WERI-Rb-1 (cell line): Measurements from ENCODE around the gene SEMA6C.
"Not testable (repeated sequence)": the region's sequence is repeated elsewhere in the genome, so short reads cannot be mapped to it uniquely, and the experiment has no call there.

Source experiments
- DNase-seq: peaks from one replicate; pipeline ENCODE4 v3.0.0-alpha.2; 2020
- H3K27ac ChIP-seq: fragments of 250-450 bp; sonication (Bioruptor Pico); 2 replicates; pipeline ENCODE4 v1.5.1; 2020; ENCODE audit warnings: mild to moderate bottlenecking, moderate library complexity
- H3K27me3 ChIP-seq: fragments of 250-450 bp; sonication (Bioruptor Pico); 2 replicates; pipeline ENCODE4 v1.5.1; 2021; ENCODE audit warnings: mild to moderate bottlenecking, low read depth, moderate library complexity; ENCODE audit not compliant: insufficient read depth, severe bottlenecking
- H3K36me3 ChIP-seq: fragments of 250-450 bp; sonication (Bioruptor Pico); 2 replicates; pipeline ENCODE4 v1.5.1; 2020; ENCODE audit warnings: mild to moderate bottlenecking, moderate library complexity
- H3K4me3 ChIP-seq: 2 replicates; pipeline ENCODE4 v1.5.1; 2011; ENCODE audit warnings: low read depth, mild to moderate bottlenecking, control low read depth, low read length
- H3K9me3 ChIP-seq: fragments of 250-450 bp; sonication (Bioruptor Pico); 2 replicates; pipeline ENCODE4 v1.5.1; 2021; ENCODE audit warnings: mild to moderate bottlenecking, moderate library complexity; ENCODE audit not compliant: severe bottlenecking
- TF ChIP-seq, protein P1 (sequence below): IDR thresholded peaks from 2 replicates; pipeline ENCODE4 v1.5.1; 2011; ENCODE audit warnings: low read depth, mild to moderate bottlenecking, control low read depth, inconsistent platforms, low read length

The SEMA6C gene

DNA sequence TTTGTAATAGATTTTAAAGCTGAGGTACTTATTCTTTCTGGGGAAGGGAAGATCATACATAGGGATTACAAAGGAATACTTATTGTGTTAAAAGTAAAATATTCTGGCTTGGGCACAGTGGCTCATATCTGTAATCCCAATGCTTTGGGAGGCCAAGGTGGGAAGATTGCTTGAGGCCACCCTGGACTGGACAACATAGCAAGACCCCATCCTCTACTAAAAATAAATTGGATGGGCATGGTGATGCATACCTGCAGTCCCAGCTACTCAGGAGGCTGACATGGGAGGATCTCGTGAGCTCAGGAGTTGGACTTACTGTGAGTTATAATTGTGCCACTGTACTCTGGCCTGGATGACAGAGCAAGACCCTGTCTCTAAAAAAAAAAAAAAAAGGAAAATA is 48.3 kb downstream of the SEMA6C start:
- no peaks in the 10 kb centered on the region for H3K9me3 ChIP-seq
- no peak for DNase-seq
- no peaks in the 10 kb centered on the region for H3K27me3 ChIP-seq
- no peak overlapping the region for H3K27ac ChIP-seq
- no peak overlapping the region for H3K4me3 ChIP-seq
- TF ChIP-seq, protein P1, sequence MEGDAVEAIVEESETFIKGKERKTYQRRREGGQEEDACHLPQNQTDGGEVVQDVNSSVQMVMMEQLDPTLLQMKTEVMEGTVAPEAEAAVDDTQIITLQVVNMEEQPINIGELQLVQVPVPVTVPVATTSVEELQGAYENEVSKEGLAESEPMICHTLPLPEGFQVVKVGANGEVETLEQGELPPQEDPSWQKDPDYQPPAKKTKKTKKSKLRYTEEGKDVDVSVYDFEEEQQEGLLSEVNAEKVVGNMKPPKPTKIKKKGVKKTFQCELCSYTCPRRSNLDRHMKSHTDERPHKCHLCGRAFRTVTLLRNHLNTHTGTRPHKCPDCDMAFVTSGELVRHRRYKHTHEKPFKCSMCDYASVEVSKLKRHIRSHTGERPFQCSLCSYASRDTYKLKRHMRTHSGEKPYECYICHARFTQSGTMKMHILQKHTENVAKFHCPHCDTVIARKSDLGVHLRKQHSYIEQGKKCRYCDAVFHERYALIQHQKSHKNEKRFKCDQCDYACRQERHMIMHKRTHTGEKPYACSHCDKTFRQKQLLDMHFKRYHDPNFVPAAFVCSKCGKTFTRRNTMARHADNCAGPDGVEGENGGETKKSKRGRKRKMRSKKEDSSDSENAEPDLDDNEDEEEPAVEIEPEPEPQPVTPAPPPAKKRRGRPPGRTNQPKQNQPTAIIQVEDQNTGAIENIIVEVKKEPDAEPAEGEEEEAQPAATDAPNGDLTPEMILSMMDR = no peak
- peaks cover 7% of the 10 kb centered on the region; the same call in 1 of the 2 replicates for H3K36me3 ChIP-seq

DNA sequence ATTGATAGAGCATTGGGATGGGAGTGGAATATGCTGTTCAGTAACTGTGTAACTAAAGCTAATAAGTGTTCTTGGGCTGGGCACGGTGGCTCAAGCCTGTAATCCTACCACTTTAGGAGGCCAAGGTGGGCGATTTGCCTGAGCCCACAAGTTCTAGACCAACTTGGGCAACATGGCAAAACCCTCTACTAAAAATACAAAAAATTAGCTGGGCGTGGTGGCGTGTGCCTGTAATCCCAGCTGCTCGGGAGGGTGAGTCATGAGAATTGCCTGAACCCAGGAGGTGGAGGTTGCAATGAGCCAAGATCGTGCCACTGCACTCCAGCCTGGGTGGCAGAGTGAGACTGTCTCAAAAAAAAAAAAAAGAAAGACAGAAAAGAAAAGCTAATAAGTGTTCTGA is 49.0 kb downstream of the SEMA6C start:
- not testable (repeated sequence) for H3K27me3 ChIP-seq, DNase-seq, H3K27ac ChIP-seq, H3K36me3 ChIP-seq, H3K4me3 ChIP-seq, H3K9me3 ChIP-seq

DNA sequence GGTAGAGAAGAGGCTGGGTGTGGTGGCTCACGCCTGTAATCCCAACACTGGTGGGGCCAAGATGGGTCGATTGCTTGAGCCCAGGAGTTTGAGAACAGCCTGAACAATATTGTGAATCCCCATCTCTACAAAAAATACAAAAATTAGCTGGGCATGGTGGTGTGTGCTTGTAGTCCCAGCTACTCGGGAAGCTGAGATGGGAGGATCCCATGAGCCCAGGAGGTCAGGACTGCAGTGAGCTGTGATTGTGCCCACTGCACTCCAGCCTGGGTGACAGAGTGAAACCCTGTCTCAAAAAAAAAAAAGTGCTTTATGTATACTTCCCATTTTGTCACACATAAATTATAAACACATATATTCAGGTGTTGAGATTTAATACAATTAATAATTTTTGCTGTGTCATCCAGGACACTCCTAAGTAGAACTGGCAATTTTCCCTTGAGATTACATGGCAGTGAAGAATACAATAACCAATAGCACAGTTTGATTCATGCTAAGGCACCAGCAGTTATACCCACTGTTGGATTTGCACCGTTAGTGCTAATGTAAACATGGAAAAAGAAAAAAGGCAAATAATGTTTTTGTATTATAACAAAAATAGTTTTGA is 60.4 kb downstream of the SEMA6C start:
- no peaks in the 10 kb centered on the region for H3K27me3 ChIP-seq

More for the DNA sequence above, 60.4 kb downstream of the SEMA6C start:
- DNase-seq = peak; percentile 6
- TF ChIP-seq, protein P1 = no peak
- Histone ChIP-seq H3K27ac (no peak overlapping the region), H3K36me3 (peaks cover 7% of the 10 kb centered on the region), H3K9me3 (peaks cover 4% of the 10 kb centered on the region), H3K4me3 (no peak overlapping the region)
